Breast epithelium (tissue), 3 donors: ENCODE results near the gene POLR3K.

ENCODE experiments used
- CTCF ChIP-seq, 3 donors: fragments of 450-650 bp; IDR thresholded peaks; one replicate each; pipeline ENCODE4 v1.5.1; 2016 to 2017; ENCODE audit warnings: antibody characterized with exemption in 3 of 3, mild to moderate bottlenecking in 3 of 3, moderate library complexity in 3 of 3
- POLR2A ChIP-seq: fragments of 450-650 bp; IDR thresholded peaks from one replicate; pipeline ENCODE4 v1.6.1; 2016; ENCODE audit warnings: antibody characterized with exemption, mild to moderate bottlenecking, moderate library complexity
- POLR2AphosphoS5 ChIP-seq, 3 donors: sonication (generic); formaldehyde crosslinking; IDR thresholded peaks; one replicate each; pipeline ENCODE4 v1.6.1; 2017; ENCODE audit warnings: antibody characterized with exemption in 3 of 3

GRCh38 chr16:57711-58110 is 4.3 kb upstream of the POLR3K start:
- TF ChIP-seq POLR2A: no peak
- no peak for TF ChIP-seq CTCF (IDR thresholded peaks at IDR 0.05)
- TF ChIP-seq POLR2AphosphoS5 (IDR thresholded peaks at IDR 0.05): no peak
